ENCODE results near the gene HDDC3. TPM values are rescaled to one million over a fixed set of nuclear protein-coding genes. Genes with fewer than 3 reads are reported as not detected.

HDDC3 gene
- polyA plus RNA-seq, 1 of the 3 experiments (the other 2 are of a cell fraction) = 25.8 TPM

GRCh38 chr15:90902040-90902839 is 30.1 kb downstream of the HDDC3 start (continued):
- TF ChIP-seq IRF3 (IDR thresholded peaks at IDR 0.05; ENCODE audit: low read depth, low read length) (no peak), FOXJ3 (CRISPR knock-in tag; IDR thresholded peaks at IDR 0.05) (no peak), RCOR1 (IDR thresholded peaks at IDR 0.05; ENCODE audit: low read length) (peak; percentile 47; the same call in 1 of the 2 replicates), EP300 (IDR thresholded peaks at IDR 0.05; ENCODE audit: borderline replicate concordance in 1 of 2, low read depth in 1 of 2, low read length in 1 of 2) (no peak), TCF12 (IDR thresholded peaks at IDR 0.05) (peak; percentile 23; the same call in 1 of the 2 replicates), FOSL2 (IDR thresholded peaks at IDR 0.05; ENCODE audit: borderline replicate concordance, low read depth) (no peak), CTCF (IDR thresholded peaks at IDR 0.05) (peak; percentile 73), MXI1 (IDR thresholded peaks at IDR 0.05; ENCODE audit: low read depth, low read length) (peak; percentile 70), SMC3 (IDR thresholded peaks at IDR 0.05; ENCODE audit: low read depth, low read length) (peak; percentile 44), EZH2phosphoT487 (IDR thresholded peaks at IDR 0.05; ENCODE audit: borderline replicate concordance, low read depth) (no peak), JUND (IDR thresholded peaks at IDR 0.05) (no peak)

GRCh38 chr15:90901175-90902039 is 30.9 kb downstream of the HDDC3 start:
- Histone ChIP-seq H3K4me1 (ENCODE audit: control insufficient read depth in 1 of 2, insufficient read depth in 2 of 2, low read depth in 1 of 2, low read length in 1 of 2) (peaks cover 3 to 11% of the 10 kb centered on the region in 2 experiments; a peak in 2 of 4 replicates), H3K4me3 (ENCODE audit: low read depth in 2 of 2, low read length in 1 of 2) (peak overlapping the region; percentile 68 to 91), H3F3A (replicated peaks; ENCODE audit: insufficient read depth) (peaks cover 10% of the 10 kb centered on the region), H2AFZ (ENCODE audit: low read depth) (peak overlapping the region; percentile 92), H3K36me3 (replicated peaks in 1 of 2; ENCODE audit: control insufficient read depth in 1 of 2, insufficient read depth in 2 of 2, low read length in 1 of 2) (peaks cover 0 to 13% of the 10 kb centered on the region in 2 experiments), H3K4me2 (peak overlapping the region; percentile 76), H3K79me2 (ENCODE audit: insufficient read depth) (no peaks in the 10 kb centered on the region), H4K20me1 (ENCODE audit: insufficient read depth) (no peaks in the 10 kb centered on the region), H3K27ac (ENCODE audit: low read depth in 2 of 2, low read length in 1 of 2) (peak overlapping the region; percentile 62 to 92; a peak in 3 of 4 replicates), H3K9ac (peak overlapping the region; percentile 61), H3K9me2 (no peaks in the 10 kb centered on the region), H3K27me3 (ENCODE audit: insufficient read depth) (no peaks in the 10 kb centered on the region), H3K9me3 (no peaks in the 10 kb centered on the region)
- ChIA-PET POLR2A (no interaction called here), CTCF (interaction anchor here (1.0 to 7.5 kb wide), 9 partner anchors 9 to 582 kb away, joined by 3 to 121 read pairs (median 7); partner anchors contain the start of genes HDDC3 and UNC45A)
- DNase-seq = no peak
- WGBS (ENCODE audit: low lambda C conversion rate) = 67% methylated on average over 14 of the region's 14 CpGs
- TF ChIP-seq GATA2 (CRISPR knock-in tag; IDR thresholded peaks at IDR 0.05) = no peak
- TF ChIP-seq TAF1 (IDR thresholded peaks at IDR 0.05; ENCODE audit: borderline replicate concordance, low read depth, low read length) = no peak
- TF ChIP-seq RAD21 (IDR thresholded peaks at IDR 0.05; ENCODE audit: low read length) = no peak
- TF ChIP-seq RXRA (IDR thresholded peaks at IDR 0.05; ENCODE audit: borderline replicate concordance, low read depth) = no peak
- no peak for TF ChIP-seq JUND (IDR thresholded peaks at IDR 0.05)
- TF ChIP-seq IRF3 (IDR thresholded peaks at IDR 0.05; ENCODE audit: low read depth, low read length) = no peak
- TF ChIP-seq RCOR1 (IDR thresholded peaks at IDR 0.05; ENCODE audit: low read length) = no peak
- TF ChIP-seq FOXJ3 (CRISPR knock-in tag; IDR thresholded peaks at IDR 0.05) = no peak
- TF ChIP-seq, protein P1, sequence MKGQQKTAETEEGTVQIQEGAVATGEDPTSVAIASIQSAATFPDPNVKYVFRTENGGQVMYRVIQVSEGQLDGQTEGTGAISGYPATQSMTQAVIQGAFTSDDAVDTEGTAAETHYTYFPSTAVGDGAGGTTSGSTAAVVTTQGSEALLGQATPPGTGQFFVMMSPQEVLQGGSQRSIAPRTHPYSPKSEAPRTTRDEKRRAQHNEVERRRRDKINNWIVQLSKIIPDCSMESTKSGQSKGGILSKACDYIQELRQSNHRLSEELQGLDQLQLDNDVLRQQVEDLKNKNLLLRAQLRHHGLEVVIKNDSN (IDR thresholded peaks at IDR 0.05; ENCODE audit: borderline replicate concordance, low read depth) = no peak
- no peak for TF ChIP-seq RFX5 (IDR thresholded peaks at IDR 0.05; ENCODE audit: low read length)
- no peak for TF ChIP-seq FOXM1 (IDR thresholded peaks at IDR 0.05; ENCODE audit: low read depth)
- no peak for TF ChIP-seq NFIC (IDR thresholded peaks at IDR 0.05; ENCODE audit: borderline replicate concordance)
- no peak for TF ChIP-seq CTCF (IDR thresholded peaks at IDR 0.05)
- TF ChIP-seq TEAD4 (IDR thresholded peaks at IDR 0.05; ENCODE audit: borderline replicate concordance, insufficient read depth) = no peak
- TF ChIP-seq ELF1 (IDR thresholded peaks at IDR 0.05) = no peak

Data from SK-N-SH (cell line).